H9 (cell line): ENCODE results near the gene NFU1. TPM values are rescaled to one million over a fixed set of nuclear protein-coding genes. Genes with fewer than 3 reads are reported as not detected.

ENCODE experiments used
- DNase-seq: peaks from one replicate; pipeline ENCODE4 v3.0.0-alpha.2; 2017
- H2AFZ ChIP-seq: one replicate; pipeline ENCODE4 v1.6.1; 2013; ENCODE audit warnings: mild to moderate bottlenecking, low read length, control low read depth, moderate library complexity
- H2AK5ac ChIP-seq: 2 replicates; pipeline ENCODE4 v1.6.1; 2013; ENCODE audit warnings: low read length, control low read depth, mixed read lengths; ENCODE audit not compliant: insufficient read length
- H2BK120ac ChIP-seq: one replicate; pipeline ENCODE4 v1.6.1; 2013; ENCODE audit warnings: low read depth, mild to moderate bottlenecking, low read length, control low read depth, inconsistent platforms; ENCODE audit not compliant: poor library complexity, severe bottlenecking
- H2BK12ac ChIP-seq: 2 replicates; pipeline ENCODE4 v1.6.1; 2013; ENCODE audit warnings: low read length, control low read depth, mixed read lengths, low read depth; ENCODE audit not compliant: insufficient read length
- H2BK15ac ChIP-seq: 2 replicates; pipeline ENCODE4 v1.6.1; 2013; ENCODE audit warnings: low read depth, low read length, control low read depth
- H2BK20ac ChIP-seq: one replicate; pipeline ENCODE4 v1.6.1; 2013; ENCODE audit warnings: low read depth, mild to moderate bottlenecking, low read length, control low read depth, inconsistent platforms; ENCODE audit not compliant: poor library complexity, severe bottlenecking
- H2BK5ac ChIP-seq: 2 replicates; pipeline ENCODE4 v1.6.1; 2013; ENCODE audit warnings: low read length, control low read depth, mixed read lengths; ENCODE audit not compliant: insufficient read length
- H3K14ac ChIP-seq: 2 replicates; pipeline ENCODE4 v1.6.1; 2013; ENCODE audit warnings: low read length, control low read depth; ENCODE audit not compliant: insufficient read depth
- H3K18ac ChIP-seq: 2 replicates; pipeline ENCODE4 v1.6.1; 2013; ENCODE audit warnings: low read depth, mild to moderate bottlenecking, mixed read lengths, low read length, control low read depth; ENCODE audit not compliant: insufficient read length
- H3K23ac ChIP-seq: 2 replicates; pipeline ENCODE4 v1.6.1; 2013; ENCODE audit warnings: low read length, control low read depth, mixed read lengths, low read depth; ENCODE audit not compliant: insufficient read length
- H3K23me2 ChIP-seq: 2 replicates; pipeline ENCODE4 v1.6.1; 2013; ENCODE audit warnings: low read depth, mild to moderate bottlenecking, mixed read lengths, low read length, control low read depth; ENCODE audit not compliant: insufficient read length, poor library complexity, severe bottlenecking
- H3K27ac ChIP-seq: 2 replicates; pipeline ENCODE4 v1.5.1; 2013; ENCODE audit warnings: low read length, control low read depth, mixed read lengths, low read depth; ENCODE audit not compliant: insufficient read length
- H3K27me3 ChIP-seq: 2 replicates; pipeline ENCODE4 v1.6.1; 2013; ENCODE audit warnings: low read length, control low read depth, inconsistent platforms; ENCODE audit not compliant: insufficient read depth
- H3K4ac ChIP-seq: 2 replicates; pipeline ENCODE4 v1.6.1; 2013; ENCODE audit warnings: low read depth, mild to moderate bottlenecking, control low read depth, inconsistent platforms, low read length, moderate library complexity
- H3K4me1 ChIP-seq: 2 replicates; pipeline ENCODE4 v1.6.1; 2013; ENCODE audit warnings: low read length, control low read depth, inconsistent platforms; ENCODE audit not compliant: insufficient read depth
- H3K4me2 ChIP-seq: 2 replicates; pipeline ENCODE4 v1.6.1; 2013; ENCODE audit warnings: low read length, control low read depth, mixed read lengths; ENCODE audit not compliant: insufficient read length, insufficient read depth
- H3K56ac ChIP-seq: 2 replicates; pipeline ENCODE4 v1.6.1; 2013; ENCODE audit warnings: low read depth, mild to moderate bottlenecking, mixed read lengths, low read length, control low read depth; ENCODE audit not compliant: insufficient read length
- H3K79me1 ChIP-seq: 2 replicates; pipeline ENCODE4 v1.6.1; 2013; ENCODE audit warnings: low read depth, mild to moderate bottlenecking, moderate library complexity, low read length, control low read depth, inconsistent platforms; ENCODE audit not compliant: insufficient read depth, poor library complexity, severe bottlenecking
- H3K79me2 ChIP-seq: 2 replicates; pipeline ENCODE4 v1.6.1; 2013; ENCODE audit warnings: low read length, control low read depth, inconsistent platforms; ENCODE audit not compliant: insufficient read depth
- H3K9ac ChIP-seq: 2 replicates; pipeline ENCODE4 v1.6.1; 2013; ENCODE audit warnings: low read length, control low read depth, mixed read lengths; ENCODE audit not compliant: insufficient read length; ENCODE audit errors: extremely low read depth
- H3K9me3 ChIP-seq: one replicate; pipeline ENCODE4 v1.6.1; 2013; ENCODE audit warnings: low read depth, low read length, inconsistent platforms; ENCODE audit not compliant: control insufficient read depth
- H3T11ph ChIP-seq: one replicate; pipeline ENCODE4 v1.6.1; 2013; ENCODE audit warnings: mild to moderate bottlenecking, low read length, control low read depth, inconsistent platforms
- H4K20me1 ChIP-seq: one replicate; pipeline ENCODE4 v1.6.1; 2013; ENCODE audit not compliant: control insufficient read depth, insufficient read length, insufficient read depth
- H4K5ac ChIP-seq: 2 replicates; pipeline ENCODE4 v1.6.1; 2013; ENCODE audit warnings: low read depth, mild to moderate bottlenecking, mixed read lengths, low read length, control low read depth; ENCODE audit not compliant: insufficient read length
- H4K8ac ChIP-seq: replicated peaks from 2 replicates; pipeline ENCODE4 v1.6.1; 2013; ENCODE audit warnings: low read length, control low read depth, mixed read lengths, low read depth; ENCODE audit not compliant: insufficient read length
- H4K91ac ChIP-seq: 2 replicates; pipeline ENCODE4 v1.6.1; 2013; ENCODE audit warnings: low read depth, mild to moderate bottlenecking, moderate library complexity, mixed read lengths, low read length, control low read depth; ENCODE audit not compliant: insufficient read length
- H3K27ac Mint-ChIP-seq, 3 experiments: 2 replicates in 2 of 3; 3 replicates in 1 of 3; pipeline ENCODE4 v1.8.0; 2020 to 2021; ENCODE audit warnings: mixed read lengths in 3 of 3, mild to moderate bottlenecking in 1 of 3, moderate library complexity in 1 of 3
- H3K27me3 Mint-ChIP-seq: 2 replicates; pipeline ENCODE4 v1.8.0; 2021; ENCODE audit warnings: low read depth, mild to moderate bottlenecking, moderate library complexity, mixed read lengths
- H3K36me3 Mint-ChIP-seq, 3 experiments: 2 replicates in 2 of 3; 3 replicates in 1 of 3; pipeline ENCODE4 v1.8.0; 2020 to 2021; ENCODE audit warnings: low read depth in 3 of 3, mixed read lengths in 3 of 3; ENCODE audit not compliant: insufficient read depth in 1 of 3
- H3K4me1 Mint-ChIP-seq, 2 experiments: 2 replicates each; pipeline ENCODE4 v1.8.0; 2020; ENCODE audit warnings: mixed read lengths in 2 of 2
- H3K4me3 Mint-ChIP-seq, 2 experiments: 2 replicates in 1 of 2; 3 replicates in 1 of 2; pipeline ENCODE4 v1.8.0; 2020 to 2021; ENCODE audit warnings: mild to moderate bottlenecking in 2 of 2, mixed read lengths in 2 of 2, moderate library complexity in 1 of 2
- H3K9me3 Mint-ChIP-seq, 2 experiments: 2 replicates in 1 of 2; 3 replicates in 1 of 2; pipeline ENCODE4 v1.8.0; 2020; ENCODE audit warnings: mild to moderate bottlenecking in 2 of 2, mixed read lengths in 2 of 2, moderate library complexity in 1 of 2
- CTCF ChIP-seq: fragments of 200-600 bp; sonication (generic); conservative IDR thresholded peaks from 3 replicates; pipeline ENCODE4 v1.8.0; 2021; ENCODE audit warnings: antibody characterized with exemption, mild to moderate bottlenecking
- total RNA-seq: library from RNA; stranded (reverse); gene quantifications from 2 replicates; pipeline ENCODE4 v1.2.1, GENCODE V29; 2021

NFU1 gene
- total RNA-seq, 1 experiment from 2014 or later: 61.4 TPM

GRCh38 chr2:69456950-69457445 is 19.8 kb upstream of the NFU1 start:
- no peak overlapping the region for H3K4ac ChIP-seq
- no peaks in the 10 kb centered on the region for H3K9me3 Mint-ChIP-seq
- H4K20me1 ChIP-seq: no peaks in the 10 kb centered on the region
- H2BK5ac ChIP-seq: no peak overlapping the region
- no peak for TF ChIP-seq CTCF
- H3K56ac ChIP-seq: no peak overlapping the region
- H3K23ac ChIP-seq: no peak overlapping the region
- no peaks in the 10 kb centered on the region for H3K27me3 Mint-ChIP-seq
- peak overlapping the region in 1 of 3 experiments; percentile 70; a peak in 1 of 7 replicates for H3K27ac Mint-ChIP-seq
- H2AK5ac ChIP-seq: no peak overlapping the region
- H3K23me2 ChIP-seq: no peaks in the 10 kb centered on the region
- H3K4me2 ChIP-seq: no peak overlapping the region
- H2BK120ac ChIP-seq: no peak overlapping the region
- peaks cover 22 to 34% of the 10 kb centered on the region in 2 experiments for H3K4me1 Mint-ChIP-seq
- no peak overlapping the region for H4K5ac ChIP-seq
- no peak overlapping the region for H2AFZ ChIP-seq
- H3K9me3 ChIP-seq: no peaks in the 10 kb centered on the region
- H2BK15ac ChIP-seq: no peak overlapping the region
- H3K27me3 ChIP-seq: no peaks in the 10 kb centered on the region
- H2BK12ac ChIP-seq: no peak overlapping the region
- H3K18ac ChIP-seq: no peak overlapping the region
- H3K4me1 ChIP-seq: no peaks in the 10 kb centered on the region
- no peak overlapping the region for H3K4me3 Mint-ChIP-seq
- DNase-seq: no peak
- no peaks in the 10 kb centered on the region for H3K79me1 ChIP-seq
- no peak overlapping the region for H2BK20ac ChIP-seq
- H3K36me3 Mint-ChIP-seq: no peaks in the 10 kb centered on the region
- no peak overlapping the region for H3K14ac ChIP-seq
- no peak overlapping the region for H3K27ac ChIP-seq
- H3T11ph ChIP-seq: no peak overlapping the region
- no peak overlapping the region for H3K9ac ChIP-seq
- no peak overlapping the region for H4K8ac ChIP-seq
- no peak overlapping the region for H4K91ac ChIP-seq
- H3K79me2 ChIP-seq: no peaks in the 10 kb centered on the region
